ENCODE results near the gene PRICKLE2.

Gene PRICKLE2

DNA sequence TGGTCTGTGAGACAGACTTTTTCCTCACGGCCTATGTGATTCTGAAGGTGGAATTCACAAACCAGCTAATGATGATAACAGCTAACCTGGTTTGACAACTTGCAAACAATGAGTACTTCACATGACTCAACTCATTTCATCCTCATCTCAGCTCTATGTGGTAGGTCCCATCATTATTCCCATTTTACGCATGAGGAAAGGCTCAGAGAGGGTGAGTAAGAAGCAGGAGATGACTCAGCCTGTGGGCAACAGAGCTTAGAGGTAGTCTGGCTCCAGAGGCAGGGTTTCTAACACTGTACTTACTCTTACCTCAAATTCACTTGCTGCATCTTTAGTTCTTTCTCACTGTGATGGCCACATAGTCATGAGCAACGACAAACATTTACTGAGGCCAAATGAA, 176.1 kb downstream of the PRICKLE2 start:
- no peak for DNase-seq

DNA sequence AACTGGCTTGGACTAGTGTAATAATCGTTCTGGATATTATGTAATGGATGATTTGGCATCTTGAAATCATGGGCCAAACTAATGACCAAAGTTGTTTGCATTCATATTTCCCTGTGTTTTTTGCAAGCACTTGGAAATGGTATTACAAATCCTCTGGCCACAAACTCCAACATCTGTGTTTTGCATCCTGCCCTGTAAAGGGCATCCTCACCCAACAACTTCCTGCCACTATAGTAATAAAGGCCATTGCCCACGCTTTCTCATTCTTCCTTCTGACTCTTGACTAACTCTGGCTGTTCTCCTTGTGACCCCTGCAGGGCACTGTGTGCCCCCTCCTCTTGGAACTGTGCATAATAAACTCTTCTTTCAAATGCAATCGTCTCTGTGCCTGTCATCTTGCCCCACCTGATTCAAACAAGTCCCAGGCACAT, 176.6 kb downstream of the PRICKLE2 start:
- DNase-seq: no peak

- DNase-seq: peak in 1 of 58 donors; percentile 9
These were observed 177.5 kb downstream of the PRICKLE2 start for GRCh38 chr3:64047787-64048186.

DNA sequence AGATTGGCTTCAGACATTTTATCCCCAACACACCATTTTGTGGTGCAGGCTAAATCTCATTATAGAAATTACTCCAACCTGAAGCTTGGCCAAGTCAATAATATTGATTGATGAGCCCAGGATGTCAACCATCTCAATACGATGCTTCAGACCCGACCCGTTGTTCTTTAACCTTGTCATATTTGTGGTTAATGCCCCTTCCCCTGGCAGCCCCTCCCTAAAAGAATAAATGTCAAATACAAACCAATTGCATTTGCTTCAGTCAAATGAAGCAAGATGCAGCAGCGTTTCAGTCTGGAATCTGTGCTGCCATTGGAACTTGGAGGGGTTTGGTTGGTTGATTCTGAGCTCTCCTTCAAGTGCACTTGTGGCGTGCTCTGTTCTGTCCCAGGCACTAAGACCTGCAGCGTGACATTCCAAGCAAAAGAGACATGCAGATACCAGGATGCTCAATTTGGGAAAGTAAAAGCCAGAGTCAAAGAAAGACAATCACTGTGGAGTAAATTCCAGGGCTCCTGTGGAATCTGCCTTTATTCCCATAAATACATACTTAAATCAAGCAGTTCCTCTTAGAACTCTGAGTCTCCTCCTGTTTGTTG, 178.2 kb downstream of the PRICKLE2 start:
- DNase-seq: no peak

GRCh38 chr3:64046592-64046991, 178.7 kb downstream of the PRICKLE2 start:
- DNase-seq: no peak

GRCh38 chr3:64042952-64043351, 182.3 kb downstream of the PRICKLE2 start:
- no peak for DNase-seq

All from anterior cingulate cortex (tissue), 58 donors.